Progenitor cell of endocrine pancreas (in vitro differentiated cells): ENCODE results near the gene SNX3. TPM values are rescaled to one million over a fixed set of nuclear protein-coding genes. Genes with fewer than 3 reads are reported as not detected.

ENCODE experiments used
- DNase-seq: peaks from one replicate; pipeline ENCODE4 v3.0.0; 2021; ENCODE audit warnings: low spot score; ENCODE audit not compliant: unreplicated experiment
- H3K27ac Mint-ChIP-seq: 2 replicates; pipeline ENCODE4 v1.8.0; 2021; ENCODE audit warnings: mild to moderate bottlenecking, moderate library complexity, mixed read lengths
- H3K27me3 Mint-ChIP-seq: 2 replicates; pipeline ENCODE4 v1.8.0; 2021; ENCODE audit warnings: mixed read lengths
- H3K36me3 Mint-ChIP-seq: 2 replicates; pipeline ENCODE4 v1.8.0; 2022; ENCODE audit warnings: mixed read lengths; ENCODE audit not compliant: insufficient read depth
- H3K4me1 Mint-ChIP-seq: 2 replicates; pipeline ENCODE4 v1.8.0; 2021; ENCODE audit warnings: low read depth, mixed read lengths
- H3K4me3 Mint-ChIP-seq: 2 replicates; pipeline ENCODE4 v1.8.0; 2021; ENCODE audit warnings: low read depth, mild to moderate bottlenecking, moderate library complexity, mixed read lengths
- H3K9me3 Mint-ChIP-seq: 2 replicates; pipeline ENCODE4 v1.8.0; 2021; ENCODE audit warnings: low read depth, mixed read lengths
- total RNA-seq: library from RNA; stranded (reverse); gene quantifications from 2 replicates; pipeline ENCODE4 v1.2.1, GENCODE V29; 2021
- TF ChIP-seq, protein P1 (sequence below): fragments of 200-600 bp; sonication (generic); IDR thresholded peaks from one replicate; pipeline ENCODE4 v1.5.0; 2021; ENCODE audit warnings: antibody characterized with exemption, mild to moderate bottlenecking; ENCODE audit not compliant: unreplicated experiment

The SNX3 gene
- total RNA-seq, 1 donor from 2014 or later, result 95.5 TPM

DNA sequence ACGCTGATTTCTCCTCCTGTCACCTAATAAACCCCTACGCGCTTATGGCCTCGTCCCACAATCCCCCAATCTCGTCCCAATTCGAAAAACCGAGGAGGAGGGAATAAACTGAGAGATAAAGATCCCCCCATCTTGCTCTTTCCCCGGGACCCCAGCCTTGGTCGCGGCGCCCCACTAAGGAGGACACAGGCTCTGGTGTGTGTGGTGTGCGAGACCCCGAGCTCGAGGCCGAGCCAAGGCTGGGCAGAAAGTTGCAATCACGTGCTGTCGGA is 96.4 kb downstream of the SNX3 start:
- DNase-seq, result no peak
- no peak overlapping the region for H3K27ac Mint-ChIP-seq
- peaks cover 11% of the 10 kb centered on the region for H3K4me1 Mint-ChIP-seq
- H3K36me3 Mint-ChIP-seq, result no peaks in the 10 kb centered on the region
- H3K4me3 Mint-ChIP-seq, result no peak overlapping the region
- no peaks in the 10 kb centered on the region for H3K9me3 Mint-ChIP-seq
- TF ChIP-seq, protein P1, sequence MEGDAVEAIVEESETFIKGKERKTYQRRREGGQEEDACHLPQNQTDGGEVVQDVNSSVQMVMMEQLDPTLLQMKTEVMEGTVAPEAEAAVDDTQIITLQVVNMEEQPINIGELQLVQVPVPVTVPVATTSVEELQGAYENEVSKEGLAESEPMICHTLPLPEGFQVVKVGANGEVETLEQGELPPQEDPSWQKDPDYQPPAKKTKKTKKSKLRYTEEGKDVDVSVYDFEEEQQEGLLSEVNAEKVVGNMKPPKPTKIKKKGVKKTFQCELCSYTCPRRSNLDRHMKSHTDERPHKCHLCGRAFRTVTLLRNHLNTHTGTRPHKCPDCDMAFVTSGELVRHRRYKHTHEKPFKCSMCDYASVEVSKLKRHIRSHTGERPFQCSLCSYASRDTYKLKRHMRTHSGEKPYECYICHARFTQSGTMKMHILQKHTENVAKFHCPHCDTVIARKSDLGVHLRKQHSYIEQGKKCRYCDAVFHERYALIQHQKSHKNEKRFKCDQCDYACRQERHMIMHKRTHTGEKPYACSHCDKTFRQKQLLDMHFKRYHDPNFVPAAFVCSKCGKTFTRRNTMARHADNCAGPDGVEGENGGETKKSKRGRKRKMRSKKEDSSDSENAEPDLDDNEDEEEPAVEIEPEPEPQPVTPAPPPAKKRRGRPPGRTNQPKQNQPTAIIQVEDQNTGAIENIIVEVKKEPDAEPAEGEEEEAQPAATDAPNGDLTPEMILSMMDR, result no peak
- H3K27me3 Mint-ChIP-seq, result peaks cover 93% of the 10 kb centered on the region

DNA sequence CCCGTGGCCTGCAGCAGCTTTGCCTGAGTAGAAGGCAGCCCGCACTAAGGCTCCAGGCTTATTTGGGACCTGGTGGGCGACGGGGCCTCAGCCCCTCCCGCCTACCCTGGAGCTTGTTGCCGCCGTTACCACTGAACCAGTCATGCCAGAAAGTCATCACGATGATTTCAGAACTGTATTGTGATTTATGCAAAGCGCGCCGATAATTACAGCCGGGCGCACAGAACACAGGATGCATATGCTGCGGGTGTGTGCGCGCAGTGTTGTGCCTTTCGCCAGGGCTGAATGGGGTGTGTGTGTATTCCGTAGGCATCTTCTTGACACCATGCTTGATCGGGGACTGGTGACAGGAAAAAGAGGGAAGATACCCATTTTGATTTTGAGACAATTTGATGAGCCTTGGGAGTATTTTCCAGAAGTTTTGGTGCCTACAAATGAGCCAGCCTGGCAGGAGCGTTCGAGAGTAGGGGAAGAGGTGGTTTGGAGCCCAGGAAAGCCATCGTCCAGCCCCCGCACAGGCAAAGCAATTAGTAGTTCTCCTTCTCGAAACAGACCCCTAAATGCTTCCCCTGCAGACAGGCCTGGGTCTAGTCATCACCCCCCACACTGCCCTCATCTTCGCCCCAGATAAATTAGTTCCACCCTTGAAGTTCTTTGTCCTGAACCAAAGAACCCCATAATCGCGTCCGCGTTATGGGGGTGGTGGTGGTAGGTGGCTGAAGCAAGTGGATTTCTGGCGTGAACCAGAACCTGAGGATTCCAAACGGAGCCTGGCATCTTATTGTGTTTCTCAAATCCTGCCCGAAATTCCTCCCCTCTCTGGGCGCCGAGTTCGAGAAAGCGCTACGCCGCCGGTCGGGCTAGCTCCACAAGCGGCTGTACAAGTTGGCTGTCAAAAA is 96.9 kb downstream of the SNX3 start:
- no peak for DNase-seq
- no peak overlapping the region for H3K4me3 Mint-ChIP-seq
- no peaks in the 10 kb centered on the region for H3K9me3 Mint-ChIP-seq
- no peak overlapping the region for H3K27ac Mint-ChIP-seq
- TF ChIP-seq, protein P1, result no peak
- peaks cover 93% of the 10 kb centered on the region for H3K27me3 Mint-ChIP-seq
- peaks cover 8% of the 10 kb centered on the region for H3K4me1 Mint-ChIP-seq
- no peaks in the 10 kb centered on the region for H3K36me3 Mint-ChIP-seq

DNA sequence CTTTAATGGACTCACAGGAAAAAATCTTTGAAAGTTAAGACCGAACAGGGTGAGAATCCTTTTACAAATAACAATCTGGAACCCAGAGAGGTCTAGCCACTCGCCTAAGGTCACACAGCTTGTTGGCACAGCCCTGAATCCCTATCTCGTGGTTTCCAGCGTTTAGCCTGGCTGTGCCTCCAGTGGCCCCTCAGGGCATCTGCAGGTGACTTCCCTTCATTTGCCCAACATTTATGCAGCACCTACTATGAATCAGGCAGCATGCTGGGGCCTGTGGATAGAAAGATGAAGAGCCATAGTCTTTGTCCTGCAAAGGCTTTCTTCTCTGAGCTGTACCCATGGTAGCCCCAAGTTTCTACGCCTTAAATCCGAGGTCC is 97.6 kb downstream of the SNX3 start:
- Mint-ChIP-seq H3K4me3 (no peak overlapping the region), H3K4me1 (peaks cover 9% of the 10 kb centered on the region), H3K36me3 (no peaks in the 10 kb centered on the region), H3K27ac (no peak overlapping the region), H3K27me3 (peaks cover 97% of the 10 kb centered on the region), H3K9me3 (no peaks in the 10 kb centered on the region)
- TF ChIP-seq, protein P1, result peak; percentile 29
- no peak for DNase-seq

DNA sequence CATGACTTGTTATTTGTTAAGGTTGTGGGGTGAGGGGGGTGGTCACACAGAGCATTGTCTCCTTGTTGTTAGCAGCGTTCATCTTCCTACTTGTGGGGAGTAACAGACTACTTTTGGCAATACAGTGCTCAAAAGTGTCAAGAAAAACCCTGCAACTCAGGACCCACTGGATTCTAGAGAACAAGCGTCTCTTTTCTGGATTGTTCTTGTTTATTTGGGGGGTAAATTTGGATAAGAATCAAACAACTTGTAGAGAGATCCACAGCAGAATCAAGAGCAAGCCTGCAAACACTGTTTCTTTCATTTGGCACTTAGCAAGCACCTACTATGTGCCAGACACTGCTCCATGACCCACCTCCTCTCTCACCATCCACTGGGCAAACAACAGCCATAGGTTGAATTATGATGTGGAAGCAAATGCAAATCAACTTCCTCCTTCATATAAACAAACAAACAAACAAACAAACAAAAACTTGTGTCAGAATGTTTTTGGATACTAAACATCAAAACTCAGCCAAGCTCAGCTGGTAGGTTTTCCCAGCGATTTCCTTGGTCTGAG is 99.0 kb downstream of the SNX3 start:
- H3K27me3 Mint-ChIP-seq, result peaks cover 92% of the 10 kb centered on the region

More for the DNA sequence above, 99.0 kb downstream of the SNX3 start:
- TF ChIP-seq, protein P1, result no peak
- no peak for DNase-seq
- Mint-ChIP-seq H3K36me3 (no peaks in the 10 kb centered on the region), H3K4me3 (no peak overlapping the region), H3K9me3 (no peaks in the 10 kb centered on the region), H3K27ac (no peak overlapping the region), H3K4me1 (peaks cover 12% of the 10 kb centered on the region)

Other genes with a start within 250 kb of the SNX3 start
- gene OSTM1, start 186.3 kb downstream of the SNX3 start, total RNA-seq, result 8.2 and 11.8 TPM in 2 replicates
- gene NR2E1, start 95.0 kb downstream of the SNX3 start, total RNA-seq, result not detected in 2 replicates
- 8.5 and 9.6 TPM in 2 replicates for gene AFG1L, start 34.0 kb upstream of the SNX3 start, total RNA-seq